IPS DF 6.9 (cell line): ENCODE results near the gene FAF1.

Experiments
- DNase-seq: peaks from one replicate; pipeline ENCODE4 v3.0.0-alpha.2; 2013; ENCODE audit warnings: low read depth, low spot score
- H3K27ac ChIP-seq: one replicate; pipeline ENCODE4 v1.5.1; 2013; ENCODE audit warnings: low read length, control low read depth
- H3K27me3 ChIP-seq: 2 replicates; pipeline ENCODE4 v1.6.1; 2013; ENCODE audit warnings: mild to moderate bottlenecking, low read length; ENCODE audit not compliant: control insufficient read depth, insufficient read depth
- H3K36me3 ChIP-seq: 2 replicates; pipeline ENCODE4 v1.6.1; 2013; ENCODE audit warnings: low read length; ENCODE audit not compliant: control insufficient read depth, insufficient read depth
- H3K4me1 ChIP-seq: 2 replicates; pipeline ENCODE4 v1.6.1; 2013; ENCODE audit warnings: low read length; ENCODE audit not compliant: control insufficient read depth, insufficient read depth
- H3K4me3 ChIP-seq: 2 replicates; pipeline ENCODE4 v1.5.1; 2013; ENCODE audit warnings: mild to moderate bottlenecking, low read length
- H3K9me3 ChIP-seq: 2 replicates; pipeline ENCODE4 v1.6.1; 2013; ENCODE audit warnings: low read length, inconsistent platforms; ENCODE audit not compliant: control insufficient read depth, insufficient read depth
- WGBS: extraction: QIAGEN DNeasy Blood & Tissue Kit; methylation state at CpG from one replicate; pipeline ENCODE4 v1.1.7; 2013; ENCODE audit warnings: mixed read lengths, missing lambda C conversion rate; ENCODE audit not compliant: insufficient read length, insufficient coverage; 5-methylcytosine and 5-hydroxymethylcytosine counted together

The FAF1 gene

DNA sequence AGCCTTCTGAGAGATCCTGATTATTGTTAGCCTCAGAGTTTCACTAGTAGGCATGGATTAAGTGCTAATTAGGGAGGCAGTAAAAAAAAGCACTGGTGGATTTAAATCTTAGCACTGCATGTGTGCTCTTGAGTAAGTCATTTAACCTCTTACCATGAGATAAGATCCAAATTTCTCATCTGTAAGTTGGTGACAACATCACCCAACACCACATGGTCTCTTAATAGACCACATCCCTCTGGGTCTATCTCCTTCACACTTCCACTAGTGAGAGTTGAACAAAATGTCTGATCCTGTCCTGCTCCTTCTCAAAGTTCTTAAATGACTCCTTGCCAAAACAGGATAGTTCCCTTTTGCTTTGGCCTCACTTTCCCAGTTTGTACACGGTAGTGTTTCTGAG lies 507.4 kb downstream of the FAF1 start:
- no peaks in the 10 kb centered on the region for H3K4me1 ChIP-seq
- no peaks in the 10 kb centered on the region for H3K36me3 ChIP-seq
- H3K27me3 ChIP-seq = no peaks in the 10 kb centered on the region
- no peak overlapping the region for H3K4me3 ChIP-seq
- no peak for DNase-seq
- H3K27ac ChIP-seq = no peak overlapping the region
- no CpG with 5 or more reads among the region's 1 CpG for WGBS
- no peaks in the 10 kb centered on the region for H3K9me3 ChIP-seq

DNA sequence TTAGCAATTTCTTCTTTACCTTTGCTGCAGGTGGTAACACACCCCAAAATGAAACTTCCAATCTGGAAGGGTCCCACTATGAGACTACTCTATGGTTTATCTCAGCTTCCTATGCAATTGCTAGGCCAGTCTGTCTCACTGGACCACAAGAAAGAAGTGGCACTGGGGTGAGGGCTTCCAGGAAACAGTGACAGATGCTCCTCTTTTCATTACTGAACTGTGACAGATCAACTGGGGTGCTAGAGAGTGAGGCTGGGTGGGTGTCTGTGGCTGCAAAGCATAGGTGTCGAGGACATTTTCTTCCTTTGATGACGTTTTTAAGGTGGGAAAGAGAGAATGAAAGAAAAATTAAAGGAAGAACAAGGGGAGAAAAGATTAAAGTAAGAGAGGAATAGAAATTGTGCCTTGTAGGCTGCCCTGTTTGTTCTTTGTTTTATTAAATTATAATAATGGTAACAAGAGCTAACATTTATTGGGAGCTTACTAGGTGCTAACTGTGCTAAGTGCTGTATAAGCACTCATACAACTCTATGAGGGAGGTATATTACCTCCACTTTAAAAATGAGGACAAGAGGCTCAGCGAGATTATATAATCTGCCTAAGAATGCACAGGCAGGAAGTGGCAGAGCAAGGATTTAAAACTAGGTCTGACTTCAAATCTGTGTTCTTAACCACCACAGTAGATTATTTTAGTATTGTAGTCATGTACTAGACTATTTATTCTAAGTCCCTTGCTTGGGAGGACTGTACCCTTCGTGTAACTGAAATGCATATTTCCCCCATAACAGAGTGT lies 509.0 kb downstream of the FAF1 start:
- 100% methylated on average over 1 of the region's 4 CpGs for whole genome bisulfite sequencing
- no peaks in the 10 kb centered on the region for H3K36me3 ChIP-seq
- H3K4me1 ChIP-seq = no peaks in the 10 kb centered on the region
- no peak overlapping the region for H3K27ac ChIP-seq
- no peak overlapping the region for H3K4me3 ChIP-seq
- no peaks in the 10 kb centered on the region for H3K27me3 ChIP-seq
- no peaks in the 10 kb centered on the region for H3K9me3 ChIP-seq
- no peak for DNase-seq

- no peak for DNase-seq
- WGBS = no CpG with 5 or more reads among the region's 1 CpG
- H3K36me3 ChIP-seq = no peaks in the 10 kb centered on the region
- H3K27ac ChIP-seq = no peak overlapping the region
- no peaks in the 10 kb centered on the region for H3K9me3 ChIP-seq
- no peak overlapping the region for H3K4me3 ChIP-seq
- H3K4me1 ChIP-seq = no peaks in the 10 kb centered on the region
- H3K27me3 ChIP-seq = no peaks in the 10 kb centered on the region
These were observed 512.1 kb downstream of the FAF1 start for GRCh38 chr1:50447961-50448360.

GRCh38 chr1:50441183-50441582 lies 518.9 kb downstream of the FAF1 start:
- WGBS = no CpG with 5 or more reads among the region's 6 CpGs
- H3K4me1 ChIP-seq = no peaks in the 10 kb centered on the region
- H3K36me3 ChIP-seq = no peaks in the 10 kb centered on the region
- no peak overlapping the region for H3K27ac ChIP-seq
- H3K4me3 ChIP-seq = no peak overlapping the region
- H3K9me3 ChIP-seq = no peaks in the 10 kb centered on the region
- DNase-seq = no peak
- no peaks in the 10 kb centered on the region for H3K27me3 ChIP-seq

- DNase-seq = no peak
- no peaks in the 10 kb centered on the region for H3K4me1 ChIP-seq
- H3K4me3 ChIP-seq = no peak overlapping the region
- no peaks in the 10 kb centered on the region for H3K36me3 ChIP-seq
- no peak overlapping the region for H3K27ac ChIP-seq
- no peaks in the 10 kb centered on the region for H3K9me3 ChIP-seq
- H3K27me3 ChIP-seq = no peaks in the 10 kb centered on the region
These were observed 521.1 kb downstream of the FAF1 start for GRCh38 chr1:50438945-50439344.

DNA sequence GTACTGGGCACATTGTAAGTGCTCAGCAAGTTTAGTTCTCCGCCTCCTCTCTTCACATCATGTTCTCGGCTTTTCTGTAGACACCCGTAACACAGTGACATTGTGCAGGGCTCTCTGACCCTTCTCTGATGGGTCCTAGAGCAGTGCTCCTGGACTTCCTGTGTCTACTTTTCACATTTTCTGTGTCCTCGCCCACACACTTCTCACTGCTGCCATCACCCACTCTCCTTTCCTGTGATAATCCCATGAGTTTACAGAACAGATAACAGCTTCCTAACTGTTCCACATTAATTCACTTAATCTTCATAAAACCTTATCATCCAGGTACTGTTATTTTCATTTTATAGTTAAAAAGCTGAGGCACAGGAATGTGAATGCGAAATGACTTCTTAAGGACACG lies 523.6 kb downstream of the FAF1 start:
- no peak overlapping the region for H3K27ac ChIP-seq
- WGBS = no CpG with 5 or more reads among the region's 6 CpGs
- peaks cover 12% of the 10 kb centered on the region for H3K27me3 ChIP-seq
- no peak overlapping the region for H3K4me3 ChIP-seq
- H3K36me3 ChIP-seq = no peaks in the 10 kb centered on the region
- H3K4me1 ChIP-seq = no peaks in the 10 kb centered on the region
- no peaks in the 10 kb centered on the region for H3K9me3 ChIP-seq
- DNase-seq = no peak

- Histone ChIP-seq H3K4me1 (peaks cover 4% of the 10 kb centered on the region; the same call in 1 of the 2 replicates), H3K27ac (no peak overlapping the region), H3K9me3 (no peaks in the 10 kb centered on the region), H3K27me3 (peaks cover 66% of the 10 kb centered on the region), H3K4me3 (peak overlapping the region; percentile 29; the same call in 1 of the 2 replicates), H3K36me3 (no peaks in the 10 kb centered on the region)
- no peak for DNase-seq
- WGBS = no CpG with 5 or more reads among the region's 5 CpGs
These were observed 530.1 kb downstream of the FAF1 start for GRCh38 chr1:50430010-50430405.

DNA sequence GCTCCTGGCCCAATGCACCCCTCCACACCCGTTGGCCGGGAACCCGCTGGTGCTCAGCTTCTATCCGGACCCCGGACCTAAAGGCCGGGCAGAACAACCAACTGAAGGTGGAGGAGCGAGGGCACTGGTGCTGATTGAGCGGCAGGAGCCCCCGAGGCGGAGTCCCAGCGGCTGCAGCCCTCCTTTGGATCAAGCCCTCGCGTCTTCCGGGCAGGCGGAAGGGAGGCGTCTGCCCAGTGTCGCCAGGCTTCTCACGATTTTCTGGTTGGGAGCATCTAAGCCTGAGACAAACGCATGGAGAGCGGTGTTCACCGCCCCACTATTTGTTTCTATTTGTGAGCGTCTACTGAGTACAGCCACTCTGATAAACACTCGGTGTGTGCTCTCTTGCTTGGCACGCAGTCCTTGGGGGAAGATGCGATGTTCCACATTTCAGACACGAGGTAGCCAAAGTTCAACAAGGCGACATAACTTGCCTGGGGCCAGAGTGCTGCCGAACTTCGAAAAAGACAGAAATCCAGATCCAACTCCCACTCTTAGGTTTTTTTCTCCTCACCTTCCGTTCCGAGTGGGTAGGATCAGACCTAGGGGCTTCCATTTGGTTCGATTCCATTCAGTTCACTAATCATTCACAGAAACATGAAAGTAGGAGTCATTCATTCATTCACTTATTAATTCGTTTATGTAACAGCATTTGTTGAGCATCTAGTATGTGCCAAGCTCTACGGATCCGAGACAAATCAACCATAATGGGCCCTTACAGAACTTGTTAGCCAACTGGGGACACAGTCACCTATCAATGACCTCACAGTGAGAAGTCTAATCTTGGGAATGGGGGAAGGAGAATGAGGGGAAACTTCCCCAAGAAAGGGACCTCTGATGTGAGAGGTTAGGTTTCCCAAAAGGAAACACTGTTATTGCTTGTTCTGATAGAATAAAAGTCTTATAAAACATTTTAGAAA lies 532.0 kb downstream of the FAF1 start:
- H3K36me3 ChIP-seq = no peaks in the 10 kb centered on the region
- peaks cover 84% of the 10 kb centered on the region for H3K27me3 ChIP-seq

GRCh38 chr1:50427086-50427817 lies 532.8 kb downstream of the FAF1 start:
- H3K27me3 ChIP-seq = peaks cover 87% of the 10 kb centered on the region
- no peak for DNase-seq
- H3K4me3 ChIP-seq = no peak overlapping the region
- no peaks in the 10 kb centered on the region for H3K36me3 ChIP-seq
- no peaks in the 10 kb centered on the region for H3K9me3 ChIP-seq
- no CpG with 5 or more reads among the region's 44 CpGs for WGBS
- peaks cover 4% of the 10 kb centered on the region; the same call in 1 of the 2 replicates for H3K4me1 ChIP-seq
- H3K27ac ChIP-seq = no peak overlapping the region

More for the DNA sequence above, 532.0 kb downstream of the FAF1 start:
- no CpG with 5 or more reads among the region's 35 CpGs for WGBS
- no peak overlapping the region for H3K27ac ChIP-seq
- H3K9me3 ChIP-seq = no peaks in the 10 kb centered on the region
- no peak overlapping the region for H3K4me3 ChIP-seq
- no peak for DNase-seq
- H3K4me1 ChIP-seq = peaks cover 4% of the 10 kb centered on the region; the same call in 1 of the 2 replicates

DNA sequence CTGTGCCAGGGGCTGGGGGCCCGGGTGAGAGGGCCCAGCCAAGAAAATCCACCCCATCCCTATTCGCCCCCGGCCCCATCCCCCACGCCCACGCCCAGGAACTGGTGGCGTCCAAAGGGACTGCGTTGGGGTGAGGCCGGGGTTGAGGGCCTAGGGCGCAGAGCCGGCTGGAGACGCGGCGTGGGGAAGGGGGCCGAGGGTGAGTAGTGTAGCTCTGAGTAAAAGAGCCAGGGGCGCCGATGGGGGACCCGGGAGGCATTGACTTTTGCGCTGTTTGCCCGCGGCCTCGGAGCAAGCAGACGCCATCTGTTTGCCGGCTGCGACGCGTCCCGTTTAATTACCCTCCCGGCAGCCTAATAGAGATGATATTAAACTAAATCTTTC lies 533.4 kb downstream of the FAF1 start:
- H3K9me3 ChIP-seq = no peaks in the 10 kb centered on the region
- no peak overlapping the region for H3K4me3 ChIP-seq
- H3K36me3 ChIP-seq = no peaks in the 10 kb centered on the region
- no peak overlapping the region for H3K27ac ChIP-seq
- H3K4me1 ChIP-seq = peaks cover 4% of the 10 kb centered on the region; the same call in 1 of the 2 replicates
- peaks cover 87% of the 10 kb centered on the region for H3K27me3 ChIP-seq
- whole genome bisulfite sequencing = no CpG with 5 or more reads among the region's 28 CpGs
- DNase-seq = no peak
